K562 (cell line): ENCODE results near the gene ENDOG. TPM values are rescaled to one million over a fixed set of nuclear protein-coding genes. Genes with fewer than 3 reads are reported as not detected.

Experiments used
- ATAC-seq: fragments of 200-7000 bp; cut with Tn5 transposase; 3 replicates; pipeline ENCODE4 v1.9.1; 2020; ENCODE audit warnings: moderate library complexity
- BruUV-seq: library from RNA; stranded (reverse); fragments of 400-500 nt; replicated peaks from 2 replicates; lab custom pipeline; 2021; lab: Mats Ljungman, UMichigan
- CTCF ChIA-PET: fragments of 300-600 bp; formaldehyde crosslinking; extraction: SDS; loops from one replicate; lab custom pipeline; 2021; ENCODE audit warnings: low intra/inter-chr PET ratio; lab: Yijun Ruan, JAX
- POLR2A ChIA-PET: fragments of 300-600, 350-650 bp; sonication (Branson Sonifier 250); formaldehyde crosslinking; extraction: SDS; loops from one replicate; lab custom pipeline; 2021; ENCODE audit warnings: antibody characterized with exemption, inconsistent platforms; lab: Yijun Ruan, JAX
- DNase-seq, 4 experiments: peaks; one replicate each; pipeline versions ENCODE4 v3.0.0 to v3.0.0-alpha.2; 2011 to 2018; ENCODE audit warnings: low spot score in 3 of 4, mixed read lengths in 3 of 4; ENCODE audit errors: extremely low read depth in 1 of 4
- FAIRE-seq: peaks from 2 replicates; lab custom pipeline; 2011; peaks lifted over from hg19 to GRCh38; lab: Jason Lieb, UNC
- H2AFZ ChIP-seq: 2 replicates; pipeline ENCODE4 v1.6.0; 2011; ENCODE audit warnings: low read depth, low read length, control low read depth, inconsistent platforms
- H3K27ac ChIP-seq: fragments of 200-600 bp; 3 replicates; pipeline ENCODE4 v1.8.0; 2011; ENCODE audit warnings: low read depth, mild to moderate bottlenecking, control low read depth, inconsistent platforms, low read length, moderate library complexity, mixed read lengths; ENCODE audit errors: extremely low read depth
- H3K27me3 ChIP-seq, 2 experiments: fragments of 300-600 bp in 1 of 2; 2 replicates in 1 of 2; 3 replicates in 1 of 2; pipeline versions ENCODE4 v1.6.0 to v1.8.0; 2011; ENCODE audit warnings: inconsistent platforms in 2 of 2, low read length in 2 of 2, mild to moderate bottlenecking in 1 of 2, mixed read lengths in 1 of 2, moderate library complexity in 1 of 2; ENCODE audit not compliant: control insufficient read depth in 2 of 2, insufficient read depth in 2 of 2
- H3K36me3 ChIP-seq: fragments of 300-600 bp; 3 replicates; pipeline ENCODE4 v1.8.0; 2011; ENCODE audit warnings: mild to moderate bottlenecking, low read length, inconsistent platforms; ENCODE audit not compliant: control insufficient read depth, insufficient read depth
- H3K4me1 ChIP-seq, 2 experiments: fragments of 200-600 bp in 1 of 2; replicated peaks in 1 of 2; 2 replicates in 1 of 2; 3 replicates in 1 of 2; pipeline versions ENCODE4 v1.5.1 to v1.8.0; 2011; ENCODE audit warnings: inconsistent platforms in 2 of 2, low read length in 2 of 2, mild to moderate bottlenecking in 1 of 2, mixed read lengths in 1 of 2, moderate library complexity in 1 of 2; ENCODE audit not compliant: control insufficient read depth in 2 of 2, insufficient read depth in 2 of 2
- H3K4me2 ChIP-seq: 2 replicates; pipeline ENCODE4 v1.6.1; 2011; ENCODE audit warnings: low read length, control low read depth, inconsistent platforms, mixed read lengths; ENCODE audit not compliant: insufficient read depth
- H3K4me3 ChIP-seq: fragments of 200-600 bp; sonication (generic), shearing (Covaris generic); 2 replicates; pipeline ENCODE4 v1.5.1; 2016; ENCODE audit warnings: control low read depth, inconsistent platforms
- H3K79me2 ChIP-seq: fragments of 200-600 bp; 3 replicates; pipeline ENCODE4 v1.8.0; 2011; ENCODE audit warnings: low read length, inconsistent platforms; ENCODE audit not compliant: control insufficient read depth, insufficient read depth
- H3K9ac ChIP-seq, 2 experiments: 2 replicates each; pipeline versions ENCODE4 v1.6.0 to v1.6.1; 2011; ENCODE audit warnings: low read depth in 2 of 2, low read length in 2 of 2, control low read depth in 1 of 2, inconsistent platforms in 1 of 2, mild to moderate bottlenecking in 1 of 2, mixed read lengths in 1 of 2; ENCODE audit not compliant: insufficient read depth in 1 of 2
- H3K9me1 ChIP-seq: one replicate; pipeline ENCODE4 v1.6.0; 2011; ENCODE audit warnings: inconsistent platforms, mild to moderate bottlenecking, low read length, moderate library complexity; ENCODE audit not compliant: control insufficient read depth, insufficient read depth
- H3K9me3 ChIP-seq: replicated peaks from 2 replicates; pipeline ENCODE4 v1.5.1; 2011; ENCODE audit warnings: low read depth, low read length, inconsistent platforms; ENCODE audit not compliant: control insufficient read depth, insufficient read depth
- H4K20me1 ChIP-seq: replicated peaks from 2 replicates; pipeline ENCODE4 v1.6.1; 2011; ENCODE audit warnings: low read length, inconsistent platforms, mixed read lengths; ENCODE audit not compliant: control insufficient read depth, insufficient read depth
- CTCF ChIP-seq, 3 experiments: IDR thresholded peaks in 2 of 3; conservative IDR thresholded peaks in 1 of 3; 2 replicates each; pipeline ENCODE4 v1.5.1; 2011 to 2012; ENCODE audit warnings: low read length in 3 of 3, mild to moderate bottlenecking in 3 of 3, control low read depth in 2 of 3, improper control_type of control experiment in 1 of 3, inconsistent platforms in 1 of 3, low read depth in 1 of 3, mixed read lengths in 1 of 3, moderate library complexity in 1 of 3; ENCODE audit not compliant: insufficient read depth in 2 of 3
- DNMT1 ChIP-seq: fragments of 450-650 bp; IDR thresholded peaks from 2 replicates; pipeline ENCODE4 v1.6.1; 2016; ENCODE audit warnings: antibody characterized with exemption, mild to moderate bottlenecking
- ETV6 ChIP-seq, 3 experiments: fragments of 150-350 bp in 1 of 3; sonication (generic) in 1 of 3; formaldehyde crosslinking in 1 of 3; IDR thresholded peaks; 2 replicates each; pipeline versions ENCODE4 v1.6.1 to v1.8.0; 2014 to 2022; ENCODE audit warnings: borderline replicate concordance in 2 of 3, low read depth in 2 of 3, antibody characterized with exemption in 1 of 3, low read length in 1 of 3, mild to moderate bottlenecking in 1 of 3, missing genetic modification reagents in 1 of 3
- FOXP1 ChIP-seq: sonication (generic); formaldehyde crosslinking; IDR thresholded peaks from 2 replicates; pipeline ENCODE4 v1.8.0; 2022; ENCODE audit warnings: mild to moderate bottlenecking, missing genetic modification reagents
- HNRNPK ChIP-seq: fragments of 200-400 bp; formaldehyde crosslinking; IDR thresholded peaks from one replicate; pipeline ENCODE4 v1.6.1; 2018; ENCODE audit warnings: mild to moderate bottlenecking, low read depth, low read length; ENCODE audit not compliant: poor library complexity, severe bottlenecking
- RBM14 ChIP-seq: fragments of 200-400 bp; formaldehyde crosslinking; IDR thresholded peaks from 2 replicates; pipeline ENCODE4 v1.6.1; 2018; ENCODE audit warnings: low read depth, mild to moderate bottlenecking, low read length, moderate library complexity, borderline replicate concordance; ENCODE audit not compliant: insufficient read depth
- SMARCC2 ChIP-seq: fragments of 450-650 bp; IDR thresholded peaks from 2 replicates; pipeline ENCODE4 v1.6.1; 2017; ENCODE audit warnings: antibody characterized with exemption, moderate library complexity, mild to moderate bottlenecking, low read depth
- SP1 ChIP-seq: sonication (generic); formaldehyde crosslinking; IDR thresholded peaks from 2 replicates; pipeline ENCODE4 v1.8.1; 2022; ENCODE audit warnings: mild to moderate bottlenecking, missing genetic modification reagents
- STAT5B ChIP-seq: fragments of 250-450 bp; sonication (Bioruptor Pico); IDR thresholded peaks from 2 replicates; pipeline ENCODE4 v1.8.0; 2021; ENCODE audit warnings: mild to moderate bottlenecking, inconsistent platforms
- ZBTB5 ChIP-seq: fragments of 450-650 bp; IDR thresholded peaks from 2 replicates; pipeline ENCODE4 v1.6.1; 2017; ENCODE audit warnings: antibody characterized with exemption
- ZNF384 ChIP-seq: IDR thresholded peaks from 2 replicates; pipeline ENCODE4 v1.6.1; 2012; ENCODE audit warnings: low read depth, low read length, improper control_type of control experiment
- WGBS: fragments of 100-300 bp; shearing (Covaris generic); methylation state at CpG from one replicate; pipeline ENCODE4 v1.1.6; 2016; ENCODE audit warnings: low coverage, mixed read lengths; ENCODE audit not compliant: insufficient coverage; ENCODE audit errors: missing lambda C conversion rate; 5-methylcytosine and 5-hydroxymethylcytosine counted together
- in situ Hi-C: fragments of 300-500 bp; cut with MboI; formaldehyde crosslinking; loops from 4 replicates; pipeline ENCODE4 v1.15.0; 2018; ENCODE audit warnings: inconsistent platforms, mixed read lengths
- intact Hi-C: fragments of 100-400 bp; cut with micrococcal nuclease; formaldehyde crosslinking; loops from 2 replicates; pipeline ENCODE4 v1.14.2; 2022
- polyA plus RNA-seq, 8 experiments: library from polyadenylated mRNA; depleted of rRNA in 4 of 8; stranded (reverse) in 5 of 8; unstranded in 3 of 8; fragments of >200 nt; fragmentation: Nextera tagmentation in 2 of 8; fragmentation: Illumina TruSeq in 1 of 8; extraction: Ambion mirVana in 2 of 8; extraction: Trizol in 1 of 8; gene quantifications; 2 replicates each; pipeline versions ENCODE4 v1.2.1 to v1.2.3, GENCODE V29; 2011 to 2014; ENCODE audit warnings: inconsistent platforms in 1 of 8, missing spikeins in 1 of 8
- total RNA-seq, 7 experiments: library from RNA; depleted of rRNA in 6 of 7; stranded (reverse); fragments of >200 nt in 6 of 7; fragmentation: Illumina TruSeq in 2 of 7; extraction: Trizol in 2 of 7; gene quantifications; 2 replicates each; pipeline versions ENCODE4 v1.2.1 to v1.2.3, GENCODE V29; 2011 to 2021; ENCODE audit warnings: low replicate concordance in 1 of 7

ENDOG gene
- total and polyA plus RNA-seq, 9 of the 15 experiments (the other 6 are each of a cell fraction or from before 2014, with no cell fraction given): 1.2 to 91.0 (median 25.5) TPM

- peak in 2 of 3 experiments; percentile 29 to 44; a peak in 5 of 6 replicates for TF ChIP-seq CTCF (IDR thresholded peaks at IDR 0.05 in 2 of 3, conservative IDR thresholded peaks at IDR 0.05 in 1 of 3; ENCODE audit: insufficient read depth in 2 of 3, low read depth in 1 of 3, low read length in 3 of 3)
Measured at GRCh38 chr9:128809831-128810230, 8.5 kb upstream of the ENDOG start (continued).

GRCh38 chr9:128810873-128811272 lies 7.4 kb upstream of the ENDOG start:
- Histone ChIP-seq H3K27me3 (no peaks in the 10 kb centered on the region), H3K9ac (no peak overlapping the region), H3K27ac (no peak overlapping the region), H3K4me1 (peaks cover 0 to 3% of the 10 kb centered on the region in 2 experiments; a peak in 3 of 5 replicates)
- CTCF ChIA-PET: no interaction called here
- intact Hi-C loops: no loop called here
- WGBS: 84% methylated on average over 5 of the region's 5 CpGs
- no peak for TF ChIP-seq FOXP1
- TF ChIP-seq ZBTB5: no peak
- TF ChIP-seq HNRNPK: no peak
- no peak for TF ChIP-seq STAT5B (CRISPR knock-in tag)
- TF ChIP-seq RBM14: no peak
- no peak for TF ChIP-seq SMARCC2
- no peak for TF ChIP-seq DNMT1
- no peak for TF ChIP-seq ETV6 (IDR thresholded peaks at IDR 0.05; ENCODE audit: borderline replicate concordance in 1 of 2, low read depth in 2 of 2, low read length in 1 of 2)
- no peak for TF ChIP-seq ETV6 (CRISPR knock-in tag; IDR thresholded peaks at IDR 0.05; ENCODE audit: borderline replicate concordance)
- no peak for TF ChIP-seq SP1 (CRISPR knock-in tag)
- TF ChIP-seq ZNF384: no peak
- TF ChIP-seq, all 486 proteins: peak for 0
- Histone ChIP-seq H4K20me1 (no peaks in the 10 kb centered on the region), H3K79me2 (no peaks in the 10 kb centered on the region), H2AFZ (no peak overlapping the region), H3K4me3 (no peak overlapping the region), H3K9me3 (no peaks in the 10 kb centered on the region), H3K36me3 (peaks cover 34% of the 10 kb centered on the region; the same call in 1 of the 3 replicates), H3K4me2 (no peak overlapping the region), H3K9me1 (no peaks in the 10 kb centered on the region)
- FAIRE-seq: peak; percentile 68
- no peak for DNase-seq
- no TSS peak for BruUV-seq
- in situ Hi-C loops: no loop called here
- no peak for ATAC-seq
- POLR2A ChIA-PET: interaction anchor here (1.2 to 2.3 kb wide), 2 partner anchors 8 to 9 kb away, joined by 3 to 21 read pairs; partner anchors contain the start of gene ENDOG
